Lung (tissue), 12 donors: ENCODE data around the gene SAMD1. TPM values are rescaled to one million over a fixed set of nuclear protein-coding genes. Genes with fewer than 3 reads are reported as not detected.

Experiments
- ATAC-seq: fragments of 200-7000 bp; cut with Tn5 transposase; one replicate; pipeline ENCODE4 v1.9.1; 2020; ENCODE audit warnings: moderate number of reproducible peaks; ENCODE audit not compliant: insufficient read depth, low FRiP score
- DNase-seq, 3 donors: peaks; one replicate each; pipeline ENCODE4 v3.0.0-alpha.2; 2013 to 2017
- H3K27ac ChIP-seq, 2 donors: one replicate each; pipeline ENCODE4 v1.5.1; 2013; ENCODE audit warnings: mild to moderate bottlenecking in 2 of 2, moderate library complexity in 2 of 2, control low read depth in 1 of 2, inconsistent platforms in 1 of 2, low read depth in 1 of 2, low read length in 1 of 2
- H3K27me3 ChIP-seq, 3 donors: one replicate each; pipeline ENCODE4 v1.5.1; 2013; ENCODE audit warnings: low read length in 2 of 3; ENCODE audit not compliant: control insufficient read depth in 3 of 3, insufficient read depth in 3 of 3
- H3K36me3 ChIP-seq, 4 donors: one replicate each; pipeline ENCODE4 v1.5.1; 2013; ENCODE audit warnings: low read length in 4 of 4, mild to moderate bottlenecking in 1 of 4, moderate library complexity in 1 of 4; ENCODE audit not compliant: control insufficient read depth in 4 of 4, insufficient read depth in 4 of 4
- H3K4me1 ChIP-seq, 5 donors: one replicate each; pipeline ENCODE4 v1.5.1; 2013; ENCODE audit warnings: low read length in 5 of 5, mild to moderate bottlenecking in 2 of 5, moderate library complexity in 1 of 5; ENCODE audit not compliant: control insufficient read depth in 5 of 5, insufficient read depth in 5 of 5
- H3K4me3 ChIP-seq: one replicate; pipeline ENCODE4 v1.5.1; 2013; ENCODE audit warnings: mild to moderate bottlenecking, control low read depth, moderate library complexity
- H3K9ac ChIP-seq, 2 donors: one replicate each; pipeline ENCODE4 v1.5.1; 2013; ENCODE audit warnings: low read length in 2 of 2, control low read depth in 1 of 2; ENCODE audit not compliant: insufficient read depth in 1 of 2
- H3K9me3 ChIP-seq, 4 donors: one replicate each; pipeline ENCODE4 v1.5.1; 2013; ENCODE audit warnings: low read length in 3 of 4, mild to moderate bottlenecking in 1 of 4, moderate library complexity in 1 of 4; ENCODE audit not compliant: control insufficient read depth in 4 of 4, insufficient read depth in 3 of 4
- WGBS, 2 donors: extraction: QIAGEN DNeasy Blood & Tissue Kit; methylation state at CpG; one replicate each; pipeline ENCODE4 v1.1.7; 2013; 5-methylcytosine and 5-hydroxymethylcytosine counted together
- polyA plus RNA-seq, 2 donors: library from polyadenylated mRNA; stranded (reverse); fragments of 200-250 nt; gene quantifications; one replicate each; pipeline ENCODE4 v1.2.1, GENCODE V29; 2013
- total RNA-seq, 2 donors: library from RNA; depleted of rRNA in 1 of 2; stranded (reverse); fragments of >200 nt in 1 of 2; gene quantifications; one replicate each; pipeline ENCODE4 v1.2.1, GENCODE V29; 2014 to 2021
- TF ChIP-seq, protein P1 (sequence below): IDR thresholded peaks from 2 replicates; pipeline ENCODE4 v1.5.1; 2012; ENCODE audit warnings: mild to moderate bottlenecking; ENCODE audit errors: control extremely low read depth, extremely low read depth
- donor health status: control.
- donor health status: control.
- donor health status: Bipolar disorder and iron deficiency.
- donor health status: healthy.
- donor health status: DM: yes; HTN: yes; CAD: no.

Gene SAMD1
- total and polyA plus RNA-seq, 4 donors: 32.9 to 48.8 (median 39.4) TPM

- TF ChIP-seq, protein P1, sequence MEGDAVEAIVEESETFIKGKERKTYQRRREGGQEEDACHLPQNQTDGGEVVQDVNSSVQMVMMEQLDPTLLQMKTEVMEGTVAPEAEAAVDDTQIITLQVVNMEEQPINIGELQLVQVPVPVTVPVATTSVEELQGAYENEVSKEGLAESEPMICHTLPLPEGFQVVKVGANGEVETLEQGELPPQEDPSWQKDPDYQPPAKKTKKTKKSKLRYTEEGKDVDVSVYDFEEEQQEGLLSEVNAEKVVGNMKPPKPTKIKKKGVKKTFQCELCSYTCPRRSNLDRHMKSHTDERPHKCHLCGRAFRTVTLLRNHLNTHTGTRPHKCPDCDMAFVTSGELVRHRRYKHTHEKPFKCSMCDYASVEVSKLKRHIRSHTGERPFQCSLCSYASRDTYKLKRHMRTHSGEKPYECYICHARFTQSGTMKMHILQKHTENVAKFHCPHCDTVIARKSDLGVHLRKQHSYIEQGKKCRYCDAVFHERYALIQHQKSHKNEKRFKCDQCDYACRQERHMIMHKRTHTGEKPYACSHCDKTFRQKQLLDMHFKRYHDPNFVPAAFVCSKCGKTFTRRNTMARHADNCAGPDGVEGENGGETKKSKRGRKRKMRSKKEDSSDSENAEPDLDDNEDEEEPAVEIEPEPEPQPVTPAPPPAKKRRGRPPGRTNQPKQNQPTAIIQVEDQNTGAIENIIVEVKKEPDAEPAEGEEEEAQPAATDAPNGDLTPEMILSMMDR: no peak
- ATAC-seq (no peak), DNase-seq (no peak)
- peaks cover 0 to 15% (median 3%) of the 10 kb centered on the region in 4 donors for H3K36me3 ChIP-seq
- H3K9me3 ChIP-seq: peaks cover 0 to 6% (median 0%) of the 10 kb centered on the region in 4 donors
- H3K4me1 ChIP-seq: peaks cover 3 to 11% (median 4%) of the 10 kb centered on the region in 5 donors
- H3K9ac ChIP-seq: no peak overlapping the region
- no peak overlapping the region for H3K27ac ChIP-seq
- 85 to 88% methylated on average over 3 of the region's 3 CpGs for WGBS, 2 donors
- H3K4me3 ChIP-seq: no peak overlapping the region
- peaks cover 0 to 8% (median 5%) of the 10 kb centered on the region in 3 donors for H3K27me3 ChIP-seq
Observed at GRCh38 chr19:14055396-14055795, 35.2 kb downstream of the SAMD1 start.

DNA sequence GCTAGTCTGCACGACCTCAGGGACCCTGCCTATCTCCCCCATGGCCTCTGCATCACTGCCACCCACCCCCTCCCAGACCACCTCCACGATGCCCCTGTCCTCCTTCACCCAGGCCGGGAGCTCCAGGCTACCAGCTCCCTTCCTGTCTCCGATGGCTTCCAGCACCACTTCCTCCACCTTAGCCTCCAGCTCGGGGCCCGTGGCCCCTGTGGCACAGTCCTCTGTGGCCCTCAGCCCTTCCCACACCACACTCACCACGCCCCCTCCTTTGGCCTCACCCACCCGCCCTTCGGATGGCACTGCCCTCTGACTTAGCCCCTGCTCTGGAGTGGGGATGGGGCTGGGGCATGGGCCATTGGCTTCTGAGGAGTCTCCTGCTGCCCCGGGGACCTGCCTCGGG, 35.8 kb downstream of the SAMD1 start:
- Histone ChIP-seq H3K36me3 (peaks cover 0 to 15% (median 3%) of the 10 kb centered on the region in 4 donors), H3K4me3 (no peak overlapping the region), H3K27me3 (peaks cover 0 to 6% (median 5%) of the 10 kb centered on the region in 3 donors), H3K9ac (no peak overlapping the region), H3K27ac (no peak overlapping the region), H3K9me3 (peaks cover 0 to 6% (median 0%) of the 10 kb centered on the region in 4 donors), H3K4me1 (peaks cover 3 to 11% (median 4%) of the 10 kb centered on the region in 5 donors)
- TF ChIP-seq, protein P1: no peak
- DNase-seq (no peak), ATAC-seq (no peak)
- WGBS, 2 donors: 41 to 61% methylated on average over 11 of the region's 11 CpGs

GRCh38 chr19:14054099-14054498, 36.5 kb downstream of the SAMD1 start:
- H3K27me3 ChIP-seq: peaks cover 0 to 6% (median 5%) of the 10 kb centered on the region in 3 donors
- H3K27ac ChIP-seq: no peak overlapping the region
- H3K4me3 ChIP-seq: no peak overlapping the region
- no peak for ATAC-seq
- H3K9me3 ChIP-seq: peaks cover 0 to 6% (median 0%) of the 10 kb centered on the region in 4 donors
- H3K4me1 ChIP-seq: peaks cover 3 to 11% (median 4%) of the 10 kb centered on the region in 5 donors
- 75 to 78% methylated on average over 6 of the region's 6 CpGs for WGBS, 2 donors
- TF ChIP-seq, protein P1: no peak
- no peak for DNase-seq
- no peak overlapping the region for H3K9ac ChIP-seq
- peaks cover 0 to 16% (median 3%) of the 10 kb centered on the region in 4 donors for H3K36me3 ChIP-seq

GRCh38 chr19:14053500-14053899, 37.1 kb downstream of the SAMD1 start:
- Histone ChIP-seq H3K4me3 (no peak overlapping the region), H3K9ac (no peak overlapping the region), H3K9me3 (peaks cover 0 to 6% (median 0%) of the 10 kb centered on the region in 4 donors), H3K27me3 (peaks cover 0 to 3% (median 3%) of the 10 kb centered on the region in 3 donors), H3K27ac (no peak overlapping the region), H3K4me1 (peaks cover 1 to 11% (median 4%) of the 10 kb centered on the region in 5 donors), H3K36me3 (peaks cover 0 to 19% (median 3%) of the 10 kb centered on the region in 4 donors)
- TF ChIP-seq, protein P1: no peak
- DNase-seq: no peak
- 92 to 93% methylated on average over 11 of the region's 11 CpGs for WGBS, 2 donors
- ATAC-seq: no peak
